ENCODE results near the gene DHRS3. TPM values are rescaled to one million over a fixed set of nuclear protein-coding genes. Genes with fewer than 3 reads are reported as not detected.

The DHRS3 gene
- total RNA-seq, 1 experiment from 2014 or later = 54.5 TPM

GRCh38 chr1:12577020-12577419 lies 41.0 kb downstream of the DHRS3 start:
- H2BK5ac ChIP-seq (ENCODE audit: insufficient read length, low read length) = no peak overlapping the region
- no peaks in the 10 kb centered on the region for H3K79me1 ChIP-seq (ENCODE audit: insufficient read depth, low read depth, low read length, poor library complexity, severe bottlenecking)
- H3K23ac ChIP-seq (ENCODE audit: insufficient read length, low read depth, low read length) = no peak overlapping the region
- DNase-seq = no peak
- H3K27me3 ChIP-seq (ENCODE audit: insufficient read depth, low read length) = no peaks in the 10 kb centered on the region
- no peak overlapping the region for H3K27ac Mint-ChIP-seq
- H3K14ac ChIP-seq (ENCODE audit: insufficient read depth, low read length) = no peak overlapping the region
- no peak overlapping the region for H2BK120ac ChIP-seq (ENCODE audit: low read depth, low read length, poor library complexity, severe bottlenecking)
- H3T11ph ChIP-seq (ENCODE audit: low read length) = no peak overlapping the region
- no peak overlapping the region for H4K8ac ChIP-seq (replicated peaks; ENCODE audit: insufficient read length, low read depth, low read length)
- no peaks in the 10 kb centered on the region for H4K20me1 ChIP-seq (ENCODE audit: control insufficient read depth, insufficient read depth, insufficient read length)
- no peak overlapping the region for H3K9ac ChIP-seq (ENCODE audit: extremely low read depth, insufficient read length, low read length)
- H3K18ac ChIP-seq (ENCODE audit: insufficient read length, low read depth, low read length) = no peak overlapping the region
- no peak for TF ChIP-seq CTCF (conservative IDR thresholded peaks at IDR 0.05)
- H3K79me2 ChIP-seq (ENCODE audit: insufficient read depth, low read length) = no peaks in the 10 kb centered on the region
- WGBS (ENCODE audit: extremely low coverage, insufficient read length, low lambda C conversion rate) = no CpG with 5 or more reads among the region's 12 CpGs
- no peak overlapping the region for H2AK5ac ChIP-seq (ENCODE audit: insufficient read length, low read length)
- H4K5ac ChIP-seq (ENCODE audit: insufficient read length, low read depth, low read length) = no peak overlapping the region
- H3K4me2 ChIP-seq (ENCODE audit: insufficient read depth, insufficient read length, low read length) = no peak overlapping the region
- H3K36me3 Mint-ChIP-seq (ENCODE audit: insufficient read depth in 1 of 3, low read depth in 3 of 3) = peaks cover 4 to 81% (median 67%) of the 10 kb centered on the region in 3 experiments; a peak in 6 of 7 replicates
- H3K9me3 ChIP-seq (ENCODE audit: control insufficient read depth, low read depth, low read length) = no peaks in the 10 kb centered on the region
- H2BK12ac ChIP-seq (ENCODE audit: insufficient read length, low read depth, low read length) = no peak overlapping the region
- no peak overlapping the region for H2AFZ ChIP-seq (ENCODE audit: low read length)
- no peak overlapping the region for H3K4ac ChIP-seq (ENCODE audit: low read depth, low read length)
- no peak overlapping the region for H3K56ac ChIP-seq (ENCODE audit: insufficient read length, low read depth, low read length)
- no peaks in the 10 kb centered on the region for H3K9me3 Mint-ChIP-seq
- H2BK20ac ChIP-seq (ENCODE audit: low read depth, low read length, poor library complexity, severe bottlenecking) = no peak overlapping the region
- no peak overlapping the region for H3K4me3 Mint-ChIP-seq
- no peak overlapping the region for H4K91ac ChIP-seq (ENCODE audit: insufficient read length, low read depth, low read length)
- H2BK15ac ChIP-seq (ENCODE audit: low read depth, low read length) = no peak overlapping the region
- peaks cover 3% of the 10 kb centered on the region for H3K23me2 ChIP-seq (ENCODE audit: insufficient read length, low read depth, low read length, poor library complexity, severe bottlenecking)
- peaks cover 0 to 2% of the 10 kb centered on the region in 2 experiments; a peak in 1 of 4 replicates for H3K4me1 Mint-ChIP-seq
- no peaks in the 10 kb centered on the region for H3K4me1 ChIP-seq (ENCODE audit: insufficient read depth, low read length)
- H3K27me3 Mint-ChIP-seq (ENCODE audit: low read depth) = no peaks in the 10 kb centered on the region; the same call in 1 of the 2 replicates
- no peak overlapping the region for H3K27ac ChIP-seq (ENCODE audit: insufficient read length, low read depth, low read length)

Measured in H9 (cell line).